Peyer's patch (tissue), 4 donors: ENCODE data around the gene BTBD7.

ENCODE experiments used
- POLR2A ChIP-seq, 2 donors: fragments of 450-650 bp; IDR thresholded peaks; one replicate each; pipeline ENCODE4 v1.5.1; 2017; ENCODE audit warnings: antibody characterized with exemption in 2 of 2, mild to moderate bottlenecking in 2 of 2, moderate library complexity in 2 of 2
- TF ChIP-seq, protein P1 (sequence below), 6 experiments: fragments of 450-650 bp in 4 of 6; fragments of 200-600 bp in 2 of 6; sonication (generic) in 1 of 6; IDR thresholded peaks; one replicate each; pipeline ENCODE4 v1.5.1; 2017 to 2019; ENCODE audit warnings: antibody characterized with exemption in 6 of 6, mild to moderate bottlenecking in 3 of 6, moderate library complexity in 1 of 6

DNA sequence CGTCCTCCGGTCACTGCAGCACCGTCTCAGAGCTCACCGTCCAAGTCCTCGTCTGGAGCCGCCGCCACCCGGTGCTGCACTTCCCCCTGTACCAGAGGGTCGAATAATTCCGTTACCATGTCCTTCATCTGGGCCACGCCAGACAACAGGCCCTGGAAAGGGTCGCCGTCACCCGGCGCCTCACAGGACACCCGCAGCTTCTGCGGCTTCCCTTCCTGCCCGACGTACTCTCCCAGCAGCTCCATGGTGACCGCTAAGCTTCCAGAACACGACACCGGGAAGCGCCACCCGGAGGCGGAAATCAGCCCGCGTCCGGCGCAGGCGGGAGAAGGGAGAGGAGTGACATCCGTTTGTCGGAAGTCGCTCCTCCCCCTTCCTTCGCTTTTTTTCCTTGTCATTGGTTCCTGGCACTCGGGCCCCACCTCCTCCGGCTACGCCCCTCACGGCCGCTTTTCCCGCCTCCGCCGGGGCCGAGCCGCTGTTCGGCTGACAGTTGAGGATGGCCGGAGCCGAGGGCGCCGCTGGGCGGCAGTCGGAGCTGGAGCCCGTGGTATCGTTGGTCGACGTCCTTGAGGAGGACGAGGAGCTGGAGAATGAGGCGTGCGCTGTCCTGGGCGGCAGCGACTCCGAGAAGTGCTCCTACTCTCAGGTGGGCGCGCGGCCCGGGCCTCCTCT lies 125.9 kb downstream of the BTBD7 start, which contains the start of the genes GON7 and UBR7:
- TF ChIP-seq, protein P1, sequence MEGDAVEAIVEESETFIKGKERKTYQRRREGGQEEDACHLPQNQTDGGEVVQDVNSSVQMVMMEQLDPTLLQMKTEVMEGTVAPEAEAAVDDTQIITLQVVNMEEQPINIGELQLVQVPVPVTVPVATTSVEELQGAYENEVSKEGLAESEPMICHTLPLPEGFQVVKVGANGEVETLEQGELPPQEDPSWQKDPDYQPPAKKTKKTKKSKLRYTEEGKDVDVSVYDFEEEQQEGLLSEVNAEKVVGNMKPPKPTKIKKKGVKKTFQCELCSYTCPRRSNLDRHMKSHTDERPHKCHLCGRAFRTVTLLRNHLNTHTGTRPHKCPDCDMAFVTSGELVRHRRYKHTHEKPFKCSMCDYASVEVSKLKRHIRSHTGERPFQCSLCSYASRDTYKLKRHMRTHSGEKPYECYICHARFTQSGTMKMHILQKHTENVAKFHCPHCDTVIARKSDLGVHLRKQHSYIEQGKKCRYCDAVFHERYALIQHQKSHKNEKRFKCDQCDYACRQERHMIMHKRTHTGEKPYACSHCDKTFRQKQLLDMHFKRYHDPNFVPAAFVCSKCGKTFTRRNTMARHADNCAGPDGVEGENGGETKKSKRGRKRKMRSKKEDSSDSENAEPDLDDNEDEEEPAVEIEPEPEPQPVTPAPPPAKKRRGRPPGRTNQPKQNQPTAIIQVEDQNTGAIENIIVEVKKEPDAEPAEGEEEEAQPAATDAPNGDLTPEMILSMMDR (IDR thresholded peaks at IDR 0.05) = peak in 3 of 6 experiments; percentile 54 to 59 (median 57)
- peak; percentile 65 to 76 for TF ChIP-seq POLR2A (IDR thresholded peaks at IDR 0.05)
